Adrenal gland (tissue), 5 donors: ENCODE data around the gene TAF3.

ENCODE experiments used
- POLR2A ChIP-seq, 2 donors: fragments of 450-650 bp; IDR thresholded peaks; one replicate each; pipeline ENCODE4 v1.6.1; 2017; ENCODE audit warnings: antibody characterized with exemption in 2 of 2, mild to moderate bottlenecking in 2 of 2, moderate library complexity in 1 of 2
- TF ChIP-seq, protein P1 (sequence below), 6 experiments: fragments of 450-650 bp in 4 of 6; fragments of 200-600 bp in 2 of 6; sonication (generic) in 1 of 6; IDR thresholded peaks; 1 replicate in 5 of 6; 2 replicates in 1 of 6; pipeline versions ENCODE4 v1.5.1 to v1.8.0; 2016 to 2021; ENCODE audit warnings: antibody characterized with exemption in 6 of 6, mild to moderate bottlenecking in 2 of 6, moderate library complexity in 1 of 6
- donor health status: DM: no; HTN: no; CAD: no.

GRCh38 chr10:8009031-8009430 is 190.7 kb downstream of the TAF3 start:
- TF ChIP-seq, protein P1, sequence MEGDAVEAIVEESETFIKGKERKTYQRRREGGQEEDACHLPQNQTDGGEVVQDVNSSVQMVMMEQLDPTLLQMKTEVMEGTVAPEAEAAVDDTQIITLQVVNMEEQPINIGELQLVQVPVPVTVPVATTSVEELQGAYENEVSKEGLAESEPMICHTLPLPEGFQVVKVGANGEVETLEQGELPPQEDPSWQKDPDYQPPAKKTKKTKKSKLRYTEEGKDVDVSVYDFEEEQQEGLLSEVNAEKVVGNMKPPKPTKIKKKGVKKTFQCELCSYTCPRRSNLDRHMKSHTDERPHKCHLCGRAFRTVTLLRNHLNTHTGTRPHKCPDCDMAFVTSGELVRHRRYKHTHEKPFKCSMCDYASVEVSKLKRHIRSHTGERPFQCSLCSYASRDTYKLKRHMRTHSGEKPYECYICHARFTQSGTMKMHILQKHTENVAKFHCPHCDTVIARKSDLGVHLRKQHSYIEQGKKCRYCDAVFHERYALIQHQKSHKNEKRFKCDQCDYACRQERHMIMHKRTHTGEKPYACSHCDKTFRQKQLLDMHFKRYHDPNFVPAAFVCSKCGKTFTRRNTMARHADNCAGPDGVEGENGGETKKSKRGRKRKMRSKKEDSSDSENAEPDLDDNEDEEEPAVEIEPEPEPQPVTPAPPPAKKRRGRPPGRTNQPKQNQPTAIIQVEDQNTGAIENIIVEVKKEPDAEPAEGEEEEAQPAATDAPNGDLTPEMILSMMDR (IDR thresholded peaks at IDR 0.05), result no peak
- TF ChIP-seq POLR2A (IDR thresholded peaks at IDR 0.05), result no peak
